ENCODE measurements around the gene FAM149B1. TPM values are rescaled to one million over a fixed set of nuclear protein-coding genes. Genes with fewer than 3 reads are reported as not detected.
A peak's percentile ranks its signal among the peaks of the same experiment; 100 is the strongest.
"Not testable (repeated sequence)": the region's sequence is repeated elsewhere in the genome, so short reads cannot be mapped to it uniquely, and the experiment has no call there.

FAM149B1 gene
- polyA plus RNA-seq, 4 donors, result 13.2 to 30.8 (median 16.8) TPM

- 0% methylated on average over 4 of the region's 4 CpGs for WGBS, 3 donors
- no peak for DNase-seq
- H3K27ac ChIP-seq (ENCODE audit: low read depth in 1 of 3, low read length in 2 of 3), result peak overlapping the region; percentile 75 to 95 (median 84)
Measured at GRCh38 chr10:73253225-73253555, 85.3 kb downstream of the FAM149B1 start.

GRCh38 chr10:73258612-73259011, 90.7 kb downstream of the FAM149B1 start:
- not testable (repeated sequence) for H3K27me3 ChIP-seq (ENCODE audit: control insufficient read depth in 3 of 3, insufficient read depth in 3 of 3, low read length in 3 of 3); H3K36me3 ChIP-seq (ENCODE audit: control insufficient read depth in 3 of 3, insufficient read depth in 2 of 3, low read depth in 1 of 3, low read length in 3 of 3); FAIRE-seq; H3K4me1 ChIP-seq (ENCODE audit: control insufficient read depth in 3 of 3, insufficient read depth in 2 of 3, low read depth in 1 of 3, low read length in 2 of 3); H3K4me3 ChIP-seq (ENCODE audit: low read depth in 1 of 3, low read length in 3 of 3); H3K27ac ChIP-seq (ENCODE audit: low read depth in 1 of 3, low read length in 2 of 3); DNase-seq
- 95 to 97% (median 96%) methylated on average over 10 of the region's 10 CpGs for WGBS, 3 donors
- peaks cover 0 to 13% of the 10 kb centered on the region in 2 donors for H3K9me3 ChIP-seq (ENCODE audit: control insufficient read depth in 2 of 2, insufficient read depth in 1 of 2, low read depth in 1 of 2, low read length in 1 of 2)

More at GRCh38 chr10:73253225-73253555, 85.3 kb downstream of the FAM149B1 start:
- Histone ChIP-seq H3K4me1 (ENCODE audit: control insufficient read depth in 3 of 3, insufficient read depth in 2 of 3, low read depth in 1 of 3, low read length in 2 of 3) (peaks cover 2 to 14% (median 2%) of the 10 kb centered on the region in 3 donors), H3K9me3 (ENCODE audit: control insufficient read depth in 2 of 2, insufficient read depth in 1 of 2, low read depth in 1 of 2, low read length in 1 of 2) (no peaks in the 10 kb centered on the region), H3K4me3 (ENCODE audit: low read depth in 1 of 3, low read length in 3 of 3) (peak overlapping the region; percentile 67 to 80 (median 69)), H3K27me3 (ENCODE audit: control insufficient read depth in 3 of 3, insufficient read depth in 3 of 3, low read length in 3 of 3) (no peaks in the 10 kb centered on the region), H3K36me3 (ENCODE audit: control insufficient read depth in 3 of 3, insufficient read depth in 2 of 3, low read depth in 1 of 3, low read length in 3 of 3) (peaks cover 2 to 18% (median 2%) of the 10 kb centered on the region in 3 donors)
- FAIRE-seq, result no peak

- Histone ChIP-seq H3K9me3 (ENCODE audit: control insufficient read depth in 2 of 2, insufficient read depth in 1 of 2, low read depth in 1 of 2, low read length in 1 of 2) (peaks cover 0 to 13% of the 10 kb centered on the region in 2 donors), H3K4me1 (ENCODE audit: control insufficient read depth in 3 of 3, insufficient read depth in 2 of 3, low read depth in 1 of 3, low read length in 2 of 3) (no peaks in the 10 kb centered on the region), H3K36me3 (ENCODE audit: control insufficient read depth in 3 of 3, insufficient read depth in 2 of 3, low read depth in 1 of 3, low read length in 3 of 3) (no peaks in the 10 kb centered on the region), H3K27me3 (ENCODE audit: control insufficient read depth in 3 of 3, insufficient read depth in 3 of 3, low read length in 3 of 3) (no peaks in the 10 kb centered on the region), H3K4me3 (ENCODE audit: low read depth in 1 of 3, low read length in 3 of 3) (no peak overlapping the region), H3K27ac (ENCODE audit: low read depth in 1 of 3, low read length in 2 of 3) (no peak overlapping the region)
- DNase-seq (no peak), FAIRE-seq (no peak)
- 93 to 96% (median 94%) methylated on average over 9 of the region's 9 CpGs for WGBS, 3 donors
Measured at GRCh38 chr10:73261362-73261995, 93.6 kb downstream of the FAM149B1 start.

GRCh38 chr10:73262105-73262730, 94.3 kb downstream of the FAM149B1 start:
- FAIRE-seq, result no peak
- Histone ChIP-seq H3K36me3 (ENCODE audit: control insufficient read depth in 3 of 3, insufficient read depth in 2 of 3, low read depth in 1 of 3, low read length in 3 of 3) (no peaks in the 10 kb centered on the region), H3K4me1 (ENCODE audit: control insufficient read depth in 3 of 3, insufficient read depth in 2 of 3, low read depth in 1 of 3, low read length in 2 of 3) (no peaks in the 10 kb centered on the region), H3K9me3 (ENCODE audit: control insufficient read depth in 2 of 2, insufficient read depth in 1 of 2, low read depth in 1 of 2, low read length in 1 of 2) (peaks cover 0 to 13% of the 10 kb centered on the region in 2 donors), H3K4me3 (ENCODE audit: low read depth in 1 of 3, low read length in 3 of 3) (no peak overlapping the region), H3K27ac (ENCODE audit: low read depth in 1 of 3, low read length in 2 of 3) (no peak overlapping the region), H3K27me3 (ENCODE audit: control insufficient read depth in 3 of 3, insufficient read depth in 3 of 3, low read length in 3 of 3) (no peaks in the 10 kb centered on the region)
- 68 to 73% (median 72%) methylated on average over 4 of the region's 4 CpGs for WGBS, 3 donors
- DNase-seq, result no peak

GRCh38 chr10:73262880-73263555, 95.1 kb downstream of the FAM149B1 start:
- no peak for DNase-seq
- H3K27ac ChIP-seq (ENCODE audit: low read depth in 1 of 3, low read length in 2 of 3), result no peak overlapping the region
- 20 to 54% (median 37%) methylated on average over 5 of the region's 5 CpGs for WGBS, 3 donors
- no peak for FAIRE-seq
- H3K4me1 ChIP-seq (ENCODE audit: control insufficient read depth in 3 of 3, insufficient read depth in 2 of 3, low read depth in 1 of 3, low read length in 2 of 3), result no peaks in the 10 kb centered on the region
- peaks cover 0 to 13% of the 10 kb centered on the region in 2 donors for H3K9me3 ChIP-seq (ENCODE audit: control insufficient read depth in 2 of 2, insufficient read depth in 1 of 2, low read depth in 1 of 2, low read length in 1 of 2)
- no peaks in the 10 kb centered on the region for H3K36me3 ChIP-seq (ENCODE audit: control insufficient read depth in 3 of 3, insufficient read depth in 2 of 3, low read depth in 1 of 3, low read length in 3 of 3)
- H3K27me3 ChIP-seq (ENCODE audit: control insufficient read depth in 3 of 3, insufficient read depth in 3 of 3, low read length in 3 of 3), result no peaks in the 10 kb centered on the region
- H3K4me3 ChIP-seq (ENCODE audit: low read depth in 1 of 3, low read length in 3 of 3), result no peak overlapping the region

GRCh38 chr10:73263693-73264347, 95.9 kb downstream of the FAM149B1 start:
- 26 to 31% (median 30%) methylated on average over 1 of the region's 1 CpG for WGBS, 3 donors
- FAIRE-seq, result no peak
- no peak overlapping the region for H3K27ac ChIP-seq (ENCODE audit: low read depth in 1 of 3, low read length in 2 of 3)
- H3K27me3 ChIP-seq (ENCODE audit: control insufficient read depth in 3 of 3, insufficient read depth in 3 of 3, low read length in 3 of 3), result no peaks in the 10 kb centered on the region
- H3K36me3 ChIP-seq (ENCODE audit: control insufficient read depth in 3 of 3, insufficient read depth in 2 of 3, low read depth in 1 of 3, low read length in 3 of 3), result no peaks in the 10 kb centered on the region
- no peak overlapping the region for H3K4me3 ChIP-seq (ENCODE audit: low read depth in 1 of 3, low read length in 3 of 3)
- DNase-seq, result peak in 1 of 2 donors; percentile 28
- H3K9me3 ChIP-seq (ENCODE audit: control insufficient read depth in 2 of 2, insufficient read depth in 1 of 2, low read depth in 1 of 2, low read length in 1 of 2), result peaks cover 0 to 9% of the 10 kb centered on the region in 2 donors
- H3K4me1 ChIP-seq (ENCODE audit: control insufficient read depth in 3 of 3, insufficient read depth in 2 of 3, low read depth in 1 of 3, low read length in 2 of 3), result no peaks in the 10 kb centered on the region

GRCh38 chr10:73264423-73264822, 96.5 kb downstream of the FAM149B1 start:
- no peaks in the 10 kb centered on the region for H3K4me1 ChIP-seq (ENCODE audit: control insufficient read depth in 3 of 3, insufficient read depth in 2 of 3, low read depth in 1 of 3, low read length in 2 of 3)

GRCh38 chr10:73281097-73281496, 113.2 kb downstream of the FAM149B1 start:
- H3K4me3 ChIP-seq (ENCODE audit: low read depth in 1 of 3, low read length in 3 of 3), result no peak overlapping the region
- no peak for FAIRE-seq
- no peaks in the 10 kb centered on the region for H3K27me3 ChIP-seq (ENCODE audit: control insufficient read depth in 3 of 3, insufficient read depth in 3 of 3, low read length in 3 of 3)
- H3K36me3 ChIP-seq (ENCODE audit: control insufficient read depth in 3 of 3, insufficient read depth in 2 of 3, low read depth in 1 of 3, low read length in 3 of 3), result no peaks in the 10 kb centered on the region
- H3K4me1 ChIP-seq (ENCODE audit: control insufficient read depth in 3 of 3, insufficient read depth in 2 of 3, low read depth in 1 of 3, low read length in 2 of 3), result no peaks in the 10 kb centered on the region
- H3K27ac ChIP-seq (ENCODE audit: low read depth in 1 of 3, low read length in 2 of 3), result no peak overlapping the region
- no peak for DNase-seq
- 85 to 94% (median 87%) methylated on average over 3 of the region's 3 CpGs for WGBS, 3 donors
- no peaks in the 10 kb centered on the region for H3K9me3 ChIP-seq (ENCODE audit: control insufficient read depth in 2 of 2, insufficient read depth in 1 of 2, low read depth in 1 of 2, low read length in 1 of 2)

More at GRCh38 chr10:73264423-73264822, 96.5 kb downstream of the FAM149B1 start:
- Histone ChIP-seq H3K4me3 (ENCODE audit: low read depth in 1 of 3, low read length in 3 of 3) (no peak overlapping the region), H3K9me3 (ENCODE audit: control insufficient read depth in 2 of 2, insufficient read depth in 1 of 2, low read depth in 1 of 2, low read length in 1 of 2) (peaks cover 0 to 8% of the 10 kb centered on the region in 2 donors), H3K27me3 (ENCODE audit: control insufficient read depth in 3 of 3, insufficient read depth in 3 of 3, low read length in 3 of 3) (no peaks in the 10 kb centered on the region), H3K27ac (ENCODE audit: low read depth in 1 of 3, low read length in 2 of 3) (no peak overlapping the region), H3K36me3 (ENCODE audit: control insufficient read depth in 3 of 3, insufficient read depth in 2 of 3, low read depth in 1 of 3, low read length in 3 of 3) (no peaks in the 10 kb centered on the region)
- 89 to 93% (median 91%) methylated on average over 2 of the region's 2 CpGs for WGBS, 3 donors
- DNase-seq, result no peak
- FAIRE-seq, result no peak
